Sigmoid colon (tissue), 7 donors: ENCODE data around the gene MMS19. TPM values are rescaled to one million over a fixed set of nuclear protein-coding genes. Genes with fewer than 3 reads are reported as not detected.

Experiments
- DNase-seq: peaks from one replicate; pipeline ENCODE4 v3.0.0-alpha.2; 2019
- H3K27ac ChIP-seq, 4 donors: fragments of 200-600 bp; sonication (generic); one replicate each; pipeline ENCODE4 v1.5.1; 2016 to 2019; ENCODE audit warnings: mild to moderate bottlenecking in 1 of 4
- H3K27me3 ChIP-seq, 3 donors: fragments of 200-600 bp; sonication (generic); one replicate each; pipeline ENCODE4 v1.5.1; 2019; ENCODE audit warnings: mild to moderate bottlenecking in 1 of 3
- H3K36me3 ChIP-seq, 4 donors: fragments of 200-600 bp; sonication (generic); one replicate each; pipeline ENCODE4 v1.5.1; 2016 to 2019
- H3K4me1 ChIP-seq, 4 donors: fragments of 200-600 bp; sonication (generic); one replicate each; pipeline ENCODE4 v1.5.1; 2017 to 2019
- H3K4me3 ChIP-seq, 4 donors: fragments of 200-600 bp; sonication (generic); one replicate each; pipeline ENCODE4 v1.5.1; 2017 to 2019; ENCODE audit warnings: mild to moderate bottlenecking in 2 of 4, moderate library complexity in 1 of 4
- H3K9me3 ChIP-seq, 4 donors: fragments of 200-600 bp in 3 of 4; sonication (generic) in 3 of 4; one replicate each; pipeline versions ENCODE4 v1.5.1 to v1.6.1; 2013 to 2019
- CTCF ChIP-seq, 4 experiments: fragments of 450-650 bp in 3 of 4; fragments of 200-600 bp in 1 of 4; IDR thresholded peaks; one replicate each; pipeline ENCODE4 v1.5.1; 2016 to 2019; ENCODE audit warnings: antibody characterized with exemption in 4 of 4, mild to moderate bottlenecking in 3 of 4, moderate library complexity in 2 of 4
- EP300 ChIP-seq, 4 donors: sonication (generic); formaldehyde crosslinking; IDR thresholded peaks; one replicate each; pipeline ENCODE4 v1.6.1; 2017; ENCODE audit warnings: antibody characterized with exemption in 4 of 4
- POLR2A ChIP-seq, 2 donors: fragments of 450-650 bp; IDR thresholded peaks; one replicate each; pipeline ENCODE4 v1.6.1; 2016; ENCODE audit warnings: antibody characterized with exemption in 2 of 2, mild to moderate bottlenecking in 2 of 2, moderate library complexity in 2 of 2
- POLR2AphosphoS5 ChIP-seq, 4 donors: sonication (generic); formaldehyde crosslinking; IDR thresholded peaks; one replicate each; pipeline ENCODE4 v1.6.1; 2017; ENCODE audit warnings: antibody characterized with exemption in 4 of 4
- WGBS, 2 donors: extraction: QIAGEN DNeasy Blood & Tissue Kit; methylation state at CpG; one replicate each; pipeline ENCODE4 v1.1.7; 2013; 5-methylcytosine and 5-hydroxymethylcytosine counted together
- intact Hi-C: fragments of 100-400 bp; cut with DNase I; formaldehyde crosslinking; loops from one replicate; pipeline ENCODE4 v1.15.1; 2023
- polyA plus RNA-seq, 3 donors: library from polyadenylated mRNA; stranded (reverse); fragments of 200-250 nt; gene quantifications; one replicate each; pipeline ENCODE4 v1.2.3, GENCODE V29; 2013
- small RNA-seq, 3 donors: library from RNA; depleted of rRNA; stranded (forward); fragments of <200 nt; gene quantifications; one replicate each; pipeline ENCODE3, GENCODE V24; 2016
- total RNA-seq, 4 donors: library from RNA; depleted of rRNA; stranded (reverse); fragments of >200 nt; gene quantifications; one replicate each; pipeline ENCODE4 v1.1.0, GENCODE V29; 2016
- donor health status: healthy with polysubstance abuse.
- donor health status: Bipolar disorder and iron deficiency.
- donor health status: healthy.

The MMS19 gene
- total and polyA plus RNA-seq, 7 donors, result 29.4 to 79.8 (median 48.9) TPM

GRCh38 chr10:97408496-97408992 is 89.7 kb downstream of the MMS19 start:
- intact Hi-C loops, result no loop called here
- Histone ChIP-seq H3K4me1 (peaks cover 0 to 9% (median 9%) of the 10 kb centered on the region in 4 donors), H3K27ac (no peak overlapping the region), H3K4me3 (no peak overlapping the region), H3K36me3 (no peaks in the 10 kb centered on the region), H3K27me3 (no peaks in the 10 kb centered on the region), H3K9me3 (no peaks in the 10 kb centered on the region)
- DNase-seq, result no peak
- WGBS, 2 donors, result 23 to 71% methylated on average over 10 of the region's 10 CpGs
- TF ChIP-seq EP300 (IDR thresholded peaks at IDR 0.05) (no peak), POLR2AphosphoS5 (IDR thresholded peaks at IDR 0.05) (no peak), CTCF (IDR thresholded peaks at IDR 0.05) (no peak), POLR2A (IDR thresholded peaks at IDR 0.05) (no peak)

Small RNA genes within 50 kb of the gene (small RNA-seq; reads per million reads assigned to genes)
- 0 reads per million in 3 donors for gene RF00019

Other genes with a start within 250 kb of the MMS19 start
- 1 to 10 TPM; 4.2 to 9.1 (median 7.3) TPM for gene ARHGAP19, start 205.8 kb downstream of the MMS19 start, total RNA-seq
- 1 to 10 TPM; 3.0 to 6.0 (median 4.8) TPM for gene ARHGAP19, start 205.8 kb downstream of the MMS19 start, polyA plus RNA-seq
- 1 to 10 TPM; 4.1 to 7.1 (median 5.1) TPM for gene FRAT1, start 179.2 kb downstream of the MMS19 start, total RNA-seq
- gene FRAT1, start 179.2 kb downstream of the MMS19 start, polyA plus RNA-seq, result 1 to 10 TPM; 2.8 to 5.0 (median 3.0) TPM
- gene FRAT2, start 163.7 kb downstream of the MMS19 start, total RNA-seq, result 10 to 100 TPM; 11.9 to 18.9 (median 15.7) TPM
- gene FRAT2, start 163.7 kb downstream of the MMS19 start, polyA plus RNA-seq, result 10 to 100 TPM; 23.4 to 31.0 (median 24.6) TPM
- 10 to 100 TPM in 2 of 4 donors, 1 to 10 TPM in 2; 5.9 to 17.4 (median 9.8) TPM for gene RRP12, start 97.1 kb downstream of the MMS19 start, total RNA-seq
- 10 to 100 TPM in 1 of 3 donors, 1 to 10 TPM in 2; 3.2 to 18.8 (median 7.8) TPM for gene RRP12, start 97.1 kb downstream of the MMS19 start, polyA plus RNA-seq
- 100 to 1,000 TPM; 188 to 306 (median 224) TPM for gene PGAM1, start 72.2 kb downstream of the MMS19 start, total RNA-seq
- gene PGAM1, start 72.2 kb downstream of the MMS19 start, polyA plus RNA-seq, result 100 to 1,000 TPM; 195 to 363 (median 303) TPM
- gene EXOSC1, start 52.4 kb downstream of the MMS19 start, total RNA-seq, result 10 to 100 TPM; 29.1 to 40.0 (median 38.7) TPM
- 10 to 100 TPM; 35.4 to 42.6 (median 36.8) TPM for gene EXOSC1, start 52.4 kb downstream of the MMS19 start, polyA plus RNA-seq
- gene ZDHHC16, start 52.2 kb downstream of the MMS19 start, total RNA-seq, result 10 to 100 TPM; 15.7 to 36.3 (median 24.0) TPM
- 10 to 100 TPM; 16.8 to 35.1 (median 21.5) TPM for gene ZDHHC16, start 52.2 kb downstream of the MMS19 start, polyA plus RNA-seq
- gene UBTD1, start 502 bp upstream of the MMS19 start, total RNA-seq, result 1 to 10 TPM; 4.3 to 7.9 (median 7.4) TPM
- 1 to 10 TPM; 2.3 to 5.9 (median 5.4) TPM for gene UBTD1, start 502 bp upstream of the MMS19 start, polyA plus RNA-seq
- gene ANKRD2, start 74.4 kb upstream of the MMS19 start, total RNA-seq, result under 1 TPM in 1 of 4 donors, not detected in 3; 0.49 TPM
- 1 to 10 TPM in 1 of 3 donors, under 1 TPM in 1, not detected in 1; 0.31 to 1.2 TPM for gene ANKRD2, start 74.4 kb upstream of the MMS19 start, polyA plus RNA-seq
- under 1 TPM in 1 of 4 donors, not detected in 3; 0.71 TPM for gene HOGA1, start 86.0 kb upstream of the MMS19 start, total RNA-seq
- gene HOGA1, start 86.0 kb upstream of the MMS19 start, polyA plus RNA-seq, result 1 to 10 TPM in 1 of 3 donors, under 1 TPM in 1, not detected in 1; 0.26 to 1.2 TPM
- gene C10orf62, start 91.3 kb upstream of the MMS19 start, total RNA-seq, result not detected
- not detected for gene C10orf62, start 91.3 kb upstream of the MMS19 start, polyA plus RNA-seq
- gene MORN4, start 135.1 kb upstream of the MMS19 start, total RNA-seq, result 10 to 100 TPM in 1 of 4 donors, 1 to 10 TPM in 2, under 1 TPM in 1; 0.83 to 23.4 (median 5.4) TPM
- gene MORN4, start 135.1 kb upstream of the MMS19 start, polyA plus RNA-seq, result 1 to 10 TPM; 1.2 to 2.5 (median 2.5) TPM
- 10 to 100 TPM; 13.3 to 19.3 (median 13.9) TPM for gene PI4K2A, start 142.2 kb upstream of the MMS19 start, total RNA-seq
- gene PI4K2A, start 142.2 kb upstream of the MMS19 start, polyA plus RNA-seq, result 1 to 10 TPM; 8.1 to 9.0 (median 8.9) TPM
- 10 to 100 TPM; 10.5 to 16.1 (median 12.2) TPM for gene AVPI1, start 188.8 kb upstream of the MMS19 start, total RNA-seq
- gene AVPI1, start 188.8 kb upstream of the MMS19 start, polyA plus RNA-seq, result 10 to 100 TPM; 22.6 to 58.3 (median 31.8) TPM
- 10 to 100 TPM; 17.3 to 40.7 (median 22.0) TPM for gene MARVELD1, start 215.3 kb upstream of the MMS19 start, total RNA-seq
- 10 to 100 TPM; 16.2 to 22.2 (median 16.7) TPM for gene MARVELD1, start 215.3 kb upstream of the MMS19 start, polyA plus RNA-seq
- gene ZFYVE27, start 238.7 kb upstream of the MMS19 start, total RNA-seq, result 10 to 100 TPM in 3 of 4 donors, 1 to 10 TPM in 1; 8.9 to 15.9 (median 12.4) TPM
- 10 to 100 TPM in 1 of 3 donors, 1 to 10 TPM in 2; 7.2 to 42.2 (median 7.9) TPM for gene ZFYVE27, start 238.7 kb upstream of the MMS19 start, polyA plus RNA-seq